HEK293 (cell line): ENCODE data around the gene SPATA6L.

Source experiments
- CTCF ChIA-PET: fragments of 350-600 bp; formaldehyde crosslinking; extraction: SDS; loops from one replicate; lab custom pipeline; 2021; ENCODE audit warnings: antibody characterized with exemption; lab: Yijun Ruan, JAX
- POLR2A ChIA-PET: fragments of 300-600 bp; formaldehyde crosslinking; extraction: SDS; loops from one replicate; lab custom pipeline; 2020; ENCODE audit warnings: antibody characterized with exemption, inconsistent platforms; lab: Yijun Ruan, JAX
- H3K27ac ChIP-seq: fragments of 200-500 bp; sonication (Bioruptor generic); 2 replicates; pipeline ENCODE4 v1.5.1; 2014; ENCODE audit warnings: low read depth, low read length, control low read depth, inconsistent platforms; ENCODE audit errors: extremely low read depth
- H3K36me3 ChIP-seq, 2 experiments: fragments of 200-500 bp in 1 of 2; sonication (Bioruptor generic) in 1 of 2; 1 replicate in 1 of 2; 2 replicates in 1 of 2; pipeline ENCODE4 v1.5.1; 2014 to 2017; ENCODE audit warnings: inconsistent platforms in 2 of 2, low read length in 2 of 2; ENCODE audit not compliant: control insufficient read depth in 2 of 2, insufficient read depth in 1 of 2
- H3K4me1 ChIP-seq: fragments of 200-500 bp; sonication (Bioruptor generic); 2 replicates; pipeline ENCODE4 v1.5.1; 2014; ENCODE audit warnings: mild to moderate bottlenecking, low read length, inconsistent platforms; ENCODE audit not compliant: control insufficient read depth, insufficient read depth
- H3K4me3 ChIP-seq: 2 replicates; pipeline ENCODE4 v1.5.1; 2011; ENCODE audit warnings: low read depth, mild to moderate bottlenecking, control low read depth, low read length, moderate library complexity
- H3K9me3 ChIP-seq: fragments of 200-500 bp; sonication (Bioruptor generic); 2 replicates; pipeline ENCODE4 v1.5.1; 2014; ENCODE audit warnings: low read depth, low read length, inconsistent platforms; ENCODE audit not compliant: control insufficient read depth, insufficient read depth
- KLF1 ChIP-seq: fragments of 450-650 bp; formaldehyde crosslinking; IDR thresholded peaks from 2 replicates; pipeline ENCODE4 v1.5.1; 2016; ENCODE audit warnings: missing biosample characterization, missing genetic modification characterization
- KLF10 ChIP-seq: fragments of 450-650 bp; IDR thresholded peaks from 2 replicates; pipeline ENCODE4 v1.5.1; 2018; ENCODE audit warnings: missing biosample characterization, mild to moderate bottlenecking, missing genetic modification characterization
- MEIS1 ChIP-seq: sonication (generic); formaldehyde crosslinking; IDR thresholded peaks from 2 replicates; pipeline ENCODE4 v1.8.1; 2022; ENCODE audit warnings: missing genetic modification reagents, mild to moderate bottlenecking, borderline replicate concordance
- WT1 ChIP-seq: fragments of 450-650 bp; formaldehyde crosslinking; IDR thresholded peaks from 2 replicates; pipeline ENCODE4 v1.5.1; 2016; ENCODE audit warnings: missing biosample characterization, missing genetic modification characterization
- ZBTB17 ChIP-seq: fragments of 450-650 bp; formaldehyde crosslinking; IDR thresholded peaks from 2 replicates; pipeline ENCODE4 v1.5.1; 2016; ENCODE audit warnings: missing biosample characterization, missing genetic modification characterization
- ZIC2 ChIP-seq: fragments of 450-650 bp; formaldehyde crosslinking; IDR thresholded peaks from 2 replicates; pipeline ENCODE4 v1.5.1; 2016; ENCODE audit warnings: missing biosample characterization, missing genetic modification characterization
- ZNF324 ChIP-seq: fragments of 450-650 bp; formaldehyde crosslinking; IDR thresholded peaks from 2 replicates; pipeline ENCODE4 v1.5.1; 2016; ENCODE audit warnings: missing biosample characterization, missing genetic modification characterization
- ZNF394 ChIP-seq: fragments of 450-650 bp; formaldehyde crosslinking; IDR thresholded peaks from 2 replicates; pipeline ENCODE4 v1.5.1; 2016; ENCODE audit warnings: missing biosample characterization, missing genetic modification characterization, mild to moderate bottlenecking, moderate library complexity, borderline replicate concordance
- ZNF426 ChIP-seq: fragments of 450-650 bp; formaldehyde crosslinking; IDR thresholded peaks from 2 replicates; pipeline ENCODE4 v1.5.1; 2017; ENCODE audit warnings: missing biosample characterization, missing genetic modification characterization, mild to moderate bottlenecking, inconsistent platforms, moderate library complexity
- ZNF48 ChIP-seq: fragments of 450-650 bp; formaldehyde crosslinking; IDR thresholded peaks from 2 replicates; pipeline ENCODE4 v1.5.1; 2016; ENCODE audit warnings: missing biosample characterization, missing genetic modification characterization
- ZNF558 ChIP-seq: fragments of 450-650 bp; formaldehyde crosslinking; IDR thresholded peaks from 2 replicates; pipeline ENCODE4 v1.5.1; 2016; ENCODE audit warnings: missing biosample characterization, missing genetic modification characterization
- ZNF664 ChIP-seq: fragments of 450-650 bp; formaldehyde crosslinking; IDR thresholded peaks from 2 replicates; pipeline ENCODE4 v1.5.1; 2016; ENCODE audit warnings: missing biosample characterization, missing genetic modification characterization
- TF ChIP-seq, protein P1 (sequence below): fragments of 450-650 bp; formaldehyde crosslinking; IDR thresholded peaks from 2 replicates; pipeline ENCODE4 v1.5.1; 2017; ENCODE audit warnings: missing biosample characterization, missing genetic modification characterization
- TF ChIP-seq, protein P2 (sequence below): fragments of 450-650 bp; formaldehyde crosslinking; IDR thresholded peaks from 2 replicates; pipeline ENCODE4 v1.5.1; 2016; ENCODE audit warnings: missing biosample characterization, missing genetic modification characterization, borderline replicate concordance
- TF ChIP-seq, protein P3 (sequence below): fragments of 450-650 bp; formaldehyde crosslinking; conservative IDR thresholded peaks from 2 replicates; pipeline ENCODE4 v1.5.1; 2016; ENCODE audit warnings: low read depth, missing biosample characterization, missing genetic modification characterization
- TF ChIP-seq, protein P4 (sequence below): fragments of 450-650 bp; formaldehyde crosslinking; IDR thresholded peaks from 2 replicates; pipeline ENCODE4 v1.5.1; 2016; ENCODE audit warnings: missing biosample characterization, missing genetic modification characterization
- TF ChIP-seq, protein P5 (sequence below): fragments of 450-650 bp; formaldehyde crosslinking; IDR thresholded peaks from 2 replicates; pipeline ENCODE4 v1.5.1; 2016; ENCODE audit warnings: missing biosample characterization, missing genetic modification characterization

The SPATA6L gene

DNA sequence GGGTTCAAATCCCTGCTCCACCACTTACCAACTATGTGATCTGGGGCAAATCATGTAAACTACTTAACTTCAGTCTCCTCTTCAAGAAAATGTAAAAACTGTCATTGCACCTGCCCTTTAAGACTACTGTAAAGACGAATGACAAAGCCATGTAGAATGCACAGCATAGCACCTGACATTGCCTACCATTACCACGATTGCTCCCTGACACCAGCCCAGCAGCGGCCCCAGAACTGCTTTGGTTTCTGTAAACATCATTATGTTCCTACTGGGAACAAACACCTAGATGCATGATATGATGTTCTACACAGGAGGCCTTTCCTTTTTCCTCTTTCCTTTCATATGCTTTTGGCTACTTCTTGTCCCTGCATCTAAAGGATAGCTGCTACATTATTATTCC is 27.3 kb downstream of the SPATA6L start:
- no peak overlapping the region for H3K27ac ChIP-seq
- POLR2A ChIA-PET = no interaction called here
- TF ChIP-seq ZNF426 (tag by site-specific recombination) (no peak), ZIC2 (peak; percentile 74), ZNF48 (tag by site-specific recombination) (no peak)
- TF ChIP-seq, protein P1, sequence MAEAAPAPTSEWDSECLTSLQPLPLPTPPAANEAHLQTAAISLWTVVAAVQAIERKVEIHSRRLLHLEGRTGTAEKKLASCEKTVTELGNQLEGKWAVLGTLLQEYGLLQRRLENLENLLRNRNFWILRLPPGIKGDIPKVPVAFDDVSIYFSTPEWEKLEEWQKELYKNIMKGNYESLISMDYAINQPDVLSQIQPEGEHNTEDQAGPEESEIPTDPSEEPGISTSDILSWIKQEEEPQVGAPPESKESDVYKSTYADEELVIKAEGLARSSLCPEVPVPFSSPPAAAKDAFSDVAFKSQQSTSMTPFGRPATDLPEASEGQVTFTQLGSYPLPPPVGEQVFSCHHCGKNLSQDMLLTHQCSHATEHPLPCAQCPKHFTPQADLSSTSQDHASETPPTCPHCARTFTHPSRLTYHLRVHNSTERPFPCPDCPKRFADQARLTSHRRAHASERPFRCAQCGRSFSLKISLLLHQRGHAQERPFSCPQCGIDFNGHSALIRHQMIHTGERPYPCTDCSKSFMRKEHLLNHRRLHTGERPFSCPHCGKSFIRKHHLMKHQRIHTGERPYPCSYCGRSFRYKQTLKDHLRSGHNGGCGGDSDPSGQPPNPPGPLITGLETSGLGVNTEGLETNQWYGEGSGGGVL = no peak
- H3K4me1 ChIP-seq = no peaks in the 10 kb centered on the region; the same call in 1 of the 2 replicates
- H3K9me3 ChIP-seq = no peaks in the 10 kb centered on the region
- CTCF ChIA-PET = interaction anchor here (0.9 to 4.3 kb wide), 10 partner anchors 12 to 324 kb away, joined by 3 to 87 read pairs (median 6); no protein-coding TSS in a partner anchor
- H3K4me3 ChIP-seq = no peak overlapping the region
- no peaks in the 10 kb centered on the region for H3K36me3 ChIP-seq

DNA sequence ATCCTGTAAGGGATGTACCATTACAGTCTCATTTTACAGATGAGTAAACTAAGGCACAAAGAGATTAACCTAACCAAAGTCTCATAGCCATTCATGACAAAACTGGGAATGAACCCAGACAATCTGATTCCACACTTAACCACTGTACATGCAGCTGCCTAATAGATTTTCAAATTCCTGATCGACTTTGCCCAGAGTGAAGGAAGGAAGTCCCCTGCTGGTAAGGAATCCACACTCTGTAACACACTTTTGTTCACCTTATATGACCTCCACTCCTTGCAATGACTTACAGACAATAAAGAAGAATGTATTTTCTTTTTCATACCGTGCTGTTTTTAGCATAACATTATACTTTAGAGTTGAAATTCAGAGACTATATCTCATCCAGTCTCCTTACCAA is 35.4 kb downstream of the SPATA6L start:
- Histone ChIP-seq H3K4me1 (no peaks in the 10 kb centered on the region), H3K4me3 (no peak overlapping the region), H3K27ac (no peak overlapping the region), H3K36me3 (no peaks in the 10 kb centered on the region), H3K9me3 (no peaks in the 10 kb centered on the region)
- ChIA-PET CTCF (interaction anchor here (0.6 to 1.0 kb wide), 2 partner anchors 8 to 1411 kb away, joined by 3 read pairs; no protein-coding TSS in a partner anchor), POLR2A (no interaction called here)
- TF ChIP-seq ZNF664 (tag by site-specific recombination) = peak; percentile 74; the same call in 1 of the 2 replicates
- TF ChIP-seq, protein P2, sequence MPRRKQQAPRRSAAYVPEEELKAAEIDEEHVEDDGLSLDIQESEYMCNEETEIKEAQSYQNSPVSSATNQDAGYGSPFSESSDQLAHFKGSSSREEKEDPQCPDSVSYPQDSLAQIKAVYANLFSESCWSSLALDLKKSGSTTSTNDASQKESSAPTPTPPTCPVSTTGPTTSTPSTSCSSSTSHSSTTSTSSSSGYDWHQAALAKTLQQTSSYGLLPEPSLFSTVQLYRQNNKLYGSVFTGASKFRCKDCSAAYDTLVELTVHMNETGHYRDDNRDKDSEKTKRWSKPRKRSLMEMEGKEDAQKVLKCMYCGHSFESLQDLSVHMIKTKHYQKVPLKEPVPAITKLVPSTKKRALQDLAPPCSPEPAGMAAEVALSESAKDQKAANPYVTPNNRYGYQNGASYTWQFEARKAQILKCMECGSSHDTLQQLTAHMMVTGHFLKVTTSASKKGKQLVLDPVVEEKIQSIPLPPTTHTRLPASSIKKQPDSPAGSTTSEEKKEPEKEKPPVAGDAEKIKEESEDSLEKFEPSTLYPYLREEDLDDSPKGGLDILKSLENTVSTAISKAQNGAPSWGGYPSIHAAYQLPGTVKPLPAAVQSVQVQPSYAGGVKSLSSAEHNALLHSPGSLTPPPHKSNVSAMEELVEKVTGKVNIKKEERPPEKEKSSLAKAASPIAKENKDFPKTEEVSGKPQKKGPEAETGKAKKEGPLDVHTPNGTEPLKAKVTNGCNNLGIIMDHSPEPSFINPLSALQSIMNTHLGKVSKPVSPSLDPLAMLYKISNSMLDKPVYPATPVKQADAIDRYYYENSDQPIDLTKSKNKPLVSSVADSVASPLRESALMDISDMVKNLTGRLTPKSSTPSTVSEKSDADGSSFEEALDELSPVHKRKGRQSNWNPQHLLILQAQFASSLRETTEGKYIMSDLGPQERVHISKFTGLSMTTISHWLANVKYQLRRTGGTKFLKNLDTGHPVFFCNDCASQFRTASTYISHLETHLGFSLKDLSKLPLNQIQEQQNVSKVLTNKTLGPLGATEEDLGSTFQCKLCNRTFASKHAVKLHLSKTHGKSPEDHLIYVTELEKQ (tag by site-specific recombination) = no peak
- TF ChIP-seq, all 188 proteins: peak for 1

DNA sequence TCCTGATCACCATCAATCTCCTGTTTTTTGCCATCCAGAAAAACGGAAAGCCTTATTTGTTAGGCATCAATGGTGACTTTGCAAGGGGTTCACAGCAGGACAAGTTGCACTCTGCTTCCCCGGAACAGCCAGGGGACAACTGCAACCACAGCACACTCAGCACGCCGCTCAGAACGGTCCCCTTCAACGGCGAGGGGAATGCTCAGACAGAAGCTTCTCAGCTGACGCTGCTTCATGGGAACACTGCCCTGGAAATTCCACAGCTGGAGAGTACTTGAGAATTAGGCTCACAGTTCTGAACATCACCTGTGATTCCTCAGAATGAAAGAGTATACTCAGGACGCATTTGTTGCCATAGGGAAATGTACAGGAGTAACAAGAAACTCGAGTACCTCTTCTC is 44.3 kb downstream of the SPATA6L start:
- no peaks in the 10 kb centered on the region for H3K9me3 ChIP-seq
- H3K4me3 ChIP-seq = no peak overlapping the region
- peaks cover 3% of the 10 kb centered on the region; the same call in 1 of the 2 replicates for H3K4me1 ChIP-seq
- no peak overlapping the region for H3K27ac ChIP-seq
- no peaks in the 10 kb centered on the region for H3K36me3 ChIP-seq
- ChIA-PET CTCF (interaction anchor here (0.6 to 2.2 kb wide), 4 partner anchors 8 to 886 kb away, joined by 3 to 7 read pairs (median 5); no protein-coding TSS in a partner anchor), POLR2A (no interaction called here)
- TF ChIP-seq, protein P3, sequence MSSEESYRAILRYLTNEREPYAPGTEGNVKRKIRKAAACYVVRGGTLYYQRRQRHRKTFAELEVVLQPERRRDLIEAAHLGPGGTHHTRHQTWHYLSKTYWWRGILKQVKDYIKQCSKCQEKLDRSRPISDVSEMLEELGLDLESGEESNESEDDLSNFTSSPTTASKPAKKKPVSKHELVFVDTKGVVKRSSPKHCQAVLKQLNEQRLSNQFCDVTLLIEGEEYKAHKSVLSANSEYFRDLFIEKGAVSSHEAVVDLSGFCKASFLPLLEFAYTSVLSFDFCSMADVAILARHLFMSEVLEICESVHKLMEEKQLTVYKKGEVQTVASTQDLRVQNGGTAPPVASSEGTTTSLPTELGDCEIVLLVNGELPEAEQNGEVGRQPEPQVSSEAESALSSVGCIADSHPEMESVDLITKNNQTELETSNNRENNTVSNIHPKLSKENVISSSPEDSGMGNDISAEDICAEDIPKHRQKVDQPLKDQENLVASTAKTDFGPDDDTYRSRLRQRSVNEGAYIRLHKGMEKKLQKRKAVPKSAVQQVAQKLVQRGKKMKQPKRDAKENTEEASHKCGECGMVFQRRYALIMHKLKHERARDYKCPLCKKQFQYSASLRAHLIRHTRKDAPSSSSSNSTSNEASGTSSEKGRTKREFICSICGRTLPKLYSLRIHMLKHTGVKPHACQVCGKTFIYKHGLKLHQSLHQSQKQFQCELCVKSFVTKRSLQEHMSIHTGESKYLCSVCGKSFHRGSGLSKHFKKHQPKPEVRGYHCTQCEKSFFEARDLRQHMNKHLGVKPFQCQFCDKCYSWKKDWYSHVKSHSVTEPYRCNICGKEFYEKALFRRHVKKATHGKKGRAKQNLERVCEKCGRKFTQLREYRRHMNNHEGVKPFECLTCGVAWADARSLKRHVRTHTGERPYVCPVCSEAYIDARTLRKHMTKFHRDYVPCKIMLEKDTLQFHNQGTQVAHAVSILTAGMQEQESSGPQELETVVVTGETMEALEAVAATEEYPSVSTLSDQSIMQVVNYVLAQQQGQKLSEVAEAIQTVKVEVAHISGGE (tag by site-specific recombination) = no peak
- TF ChIP-seq ZBTB17 (tag by site-specific recombination) = no peak
- no peak for TF ChIP-seq WT1 (tag by site-specific recombination)
- TF ChIP-seq KLF10 (tag by site-specific recombination) = no peak
- TF ChIP-seq ZNF394 (tag by site-specific recombination) = no peak
- no peak for TF ChIP-seq MEIS1
- TF ChIP-seq ZNF558 (tag by site-specific recombination) = no peak
- no peak for TF ChIP-seq ZNF324 (tag by site-specific recombination)
- TF ChIP-seq, protein P4, sequence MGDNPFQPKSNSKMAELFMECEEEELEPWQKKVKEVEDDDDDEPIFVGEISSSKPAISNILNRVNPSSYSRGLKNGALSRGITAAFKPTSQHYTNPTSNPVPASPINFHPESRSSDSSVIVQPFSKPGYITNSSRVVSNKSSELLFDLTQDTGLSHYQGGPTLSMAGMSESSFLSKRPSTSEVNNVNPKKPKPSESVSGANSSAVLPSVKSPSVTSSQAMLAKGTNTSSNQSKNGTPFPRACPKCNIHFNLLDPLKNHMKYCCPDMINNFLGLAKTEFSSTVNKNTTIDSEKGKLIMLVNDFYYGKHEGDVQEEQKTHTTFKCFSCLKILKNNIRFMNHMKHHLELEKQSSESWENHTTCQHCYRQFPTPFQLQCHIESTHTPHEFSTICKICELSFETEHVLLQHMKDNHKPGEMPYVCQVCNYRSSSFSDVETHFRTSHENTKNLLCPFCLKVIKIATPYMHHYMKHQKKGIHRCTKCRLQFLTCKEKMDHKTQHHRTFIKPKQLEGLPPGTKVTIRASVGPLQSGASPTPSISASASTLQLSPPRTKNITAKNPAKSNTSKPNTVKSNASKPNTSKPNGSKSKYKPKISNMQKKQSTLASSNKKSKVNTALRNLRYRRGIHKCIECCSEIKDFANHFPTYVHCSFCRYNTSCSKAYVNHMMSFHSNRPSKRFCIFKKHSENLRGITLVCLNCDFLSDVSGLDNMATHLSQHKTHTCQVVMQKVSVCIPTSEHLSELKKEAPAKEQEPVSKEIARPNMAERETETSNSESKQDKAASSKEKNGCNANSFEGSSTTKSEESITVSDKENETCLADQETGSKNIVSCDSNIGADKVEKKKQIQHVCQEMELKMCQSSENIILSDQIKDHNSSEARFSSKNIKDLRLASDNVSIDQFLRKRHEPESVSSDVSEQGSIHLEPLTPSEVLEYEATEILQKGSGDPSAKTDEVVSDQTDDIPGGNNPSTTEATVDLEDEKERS (tag by site-specific recombination) = no peak
- TF ChIP-seq KLF1 (tag by site-specific recombination) = no peak
- TF ChIP-seq, protein P5, sequence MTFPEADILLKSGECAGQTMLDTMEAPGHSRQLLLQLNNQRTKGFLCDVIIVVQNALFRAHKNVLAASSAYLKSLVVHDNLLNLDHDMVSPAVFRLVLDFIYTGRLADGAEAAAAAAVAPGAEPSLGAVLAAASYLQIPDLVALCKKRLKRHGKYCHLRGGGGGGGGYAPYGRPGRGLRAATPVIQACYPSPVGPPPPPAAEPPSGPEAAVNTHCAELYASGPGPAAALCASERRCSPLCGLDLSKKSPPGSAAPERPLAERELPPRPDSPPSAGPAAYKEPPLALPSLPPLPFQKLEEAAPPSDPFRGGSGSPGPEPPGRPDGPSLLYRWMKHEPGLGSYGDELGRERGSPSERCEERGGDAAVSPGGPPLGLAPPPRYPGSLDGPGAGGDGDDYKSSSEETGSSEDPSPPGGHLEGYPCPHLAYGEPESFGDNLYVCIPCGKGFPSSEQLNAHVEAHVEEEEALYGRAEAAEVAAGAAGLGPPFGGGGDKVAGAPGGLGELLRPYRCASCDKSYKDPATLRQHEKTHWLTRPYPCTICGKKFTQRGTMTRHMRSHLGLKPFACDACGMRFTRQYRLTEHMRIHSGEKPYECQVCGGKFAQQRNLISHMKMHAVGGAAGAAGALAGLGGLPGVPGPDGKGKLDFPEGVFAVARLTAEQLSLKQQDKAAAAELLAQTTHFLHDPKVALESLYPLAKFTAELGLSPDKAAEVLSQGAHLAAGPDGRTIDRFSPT (tag by site-specific recombination) = no peak
